Sigmoid colon (tissue), 3 donors: ENCODE results near the gene ZFAND4.

Experiments
- CTCF ChIP-seq, 4 experiments: fragments of 450-650 bp in 3 of 4; fragments of 200-600 bp in 1 of 4; IDR thresholded peaks; one replicate each; pipeline ENCODE4 v1.5.1; 2016 to 2019; ENCODE audit warnings: antibody characterized with exemption in 4 of 4, mild to moderate bottlenecking in 3 of 4, moderate library complexity in 2 of 4
- POLR2A ChIP-seq, 2 donors: fragments of 450-650 bp; IDR thresholded peaks; one replicate each; pipeline ENCODE4 v1.6.1; 2016; ENCODE audit warnings: antibody characterized with exemption in 2 of 2, mild to moderate bottlenecking in 2 of 2, moderate library complexity in 2 of 2

DNA sequence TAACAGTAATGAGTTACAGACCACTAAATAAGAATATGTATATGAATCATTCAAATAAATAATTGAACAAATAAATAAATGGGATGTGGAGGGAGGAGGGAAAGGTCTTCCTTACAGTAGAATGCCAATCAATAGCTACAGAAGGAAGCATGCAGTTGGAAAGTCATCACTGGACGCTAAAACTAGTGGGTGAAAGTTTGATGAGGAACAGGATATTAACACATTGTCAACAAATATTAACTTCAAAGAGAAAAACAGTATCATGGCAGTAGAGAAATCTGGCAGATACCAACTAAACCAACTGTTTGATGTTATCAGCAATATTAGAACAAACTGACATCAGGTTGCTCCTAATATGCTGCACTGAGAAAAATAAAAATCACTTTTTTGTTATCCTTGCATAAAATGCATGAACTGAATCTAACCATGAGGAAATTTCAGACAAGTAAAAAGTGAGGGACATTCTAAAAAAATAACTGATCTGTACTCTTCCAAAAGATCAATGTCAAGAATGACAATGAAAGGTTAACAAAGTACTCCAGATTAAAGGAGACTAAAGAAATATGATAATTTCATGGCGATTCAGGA lies 94.1 kb downstream of the ZFAND4 start:
- TF ChIP-seq CTCF (IDR thresholded peaks at IDR 0.05) = no peak
- no peak for TF ChIP-seq POLR2A (IDR thresholded peaks at IDR 0.05)
